Endothelial cell of umbilical vein (primary cell): ENCODE measurements around the gene BRINP2. TPM values are rescaled to one million over a fixed set of nuclear protein-coding genes. Genes with fewer than 3 reads are reported as not detected.

Source experiments
- BruUV-seq: library from RNA; stranded (reverse); fragments of 400-500 nt; replicated peaks from 2 replicates; lab custom pipeline; 2021; lab: Mats Ljungman, UMichigan
- CTCF ChIA-PET: fragments of 300-600, 350-600 bp; sonication (Branson Sonifier 250); formaldehyde crosslinking; loops from one replicate; lab custom pipeline; 2021; ENCODE audit warnings: antibody characterized with exemption, inconsistent platforms; lab: Charles Lee
- POLR2A ChIA-PET: fragments of 300-600, 350-600 bp; sonication (Branson Sonifier 250); formaldehyde crosslinking; loops from one replicate; lab custom pipeline; 2021; ENCODE audit warnings: antibody characterized with exemption, inconsistent platforms; lab: Charles Lee
- DNase-seq: peaks from one replicate; pipeline ENCODE4 v3.0.0-alpha.2; 2011; ENCODE audit warnings: low read depth, low spot score
- FAIRE-seq: peaks from 2 replicates; lab custom pipeline; 2011; peaks lifted over from hg19 to GRCh38; lab: Jason Lieb, UNC
- H2AFZ ChIP-seq: 2 replicates; pipeline ENCODE4 v1.6.0; 2012; ENCODE audit warnings: low read depth, low read length, control low read depth, inconsistent platforms
- H3K27ac ChIP-seq: 2 replicates; pipeline ENCODE4 v1.5.1; 2011; ENCODE audit warnings: low read depth, mild to moderate bottlenecking, control low read depth, low read length, moderate library complexity; ENCODE audit not compliant: insufficient read depth
- H3K27me3 ChIP-seq, 2 experiments: 2 replicates each; pipeline versions ENCODE4 v1.6.0 to v1.6.1; 2011; ENCODE audit warnings: low read length in 2 of 2, mixed read lengths in 1 of 2; ENCODE audit not compliant: control insufficient read depth in 2 of 2, insufficient read depth in 2 of 2
- H3K36me3 ChIP-seq, 2 experiments: 2 replicates in 1 of 2; 3 replicates in 1 of 2; pipeline ENCODE4 v1.5.1; 2011; ENCODE audit warnings: low read length in 2 of 2, mild to moderate bottlenecking in 1 of 2, moderate library complexity in 1 of 2; ENCODE audit not compliant: control insufficient read depth in 2 of 2, insufficient read depth in 2 of 2; ENCODE audit errors: extremely low read depth in 1 of 2
- H3K4me1 ChIP-seq: 3 replicates; pipeline ENCODE4 v1.5.1; 2011; ENCODE audit warnings: mild to moderate bottlenecking, low read length; ENCODE audit not compliant: control insufficient read depth, insufficient read depth; ENCODE audit errors: extremely low read depth
- H3K4me2 ChIP-seq: 2 replicates; pipeline ENCODE4 v1.6.1; 2011; ENCODE audit warnings: low read length, control low read depth, mixed read lengths; ENCODE audit not compliant: insufficient read depth
- H3K4me3 ChIP-seq, 3 experiments: fragments of 200-600 bp in 1 of 3; sonication (generic), shearing (Covaris generic) in 1 of 3; replicated peaks in 1 of 3; 2 replicates each; pipeline ENCODE4 v1.5.1; 2011 to 2016; ENCODE audit warnings: control low read depth in 3 of 3, low read length in 3 of 3, mild to moderate bottlenecking in 2 of 3, inconsistent platforms in 1 of 3, low read depth in 1 of 3, moderate library complexity in 1 of 3; ENCODE audit not compliant: insufficient read depth in 1 of 3
- H3K79me2 ChIP-seq: 2 replicates; pipeline ENCODE4 v1.6.0; 2012; ENCODE audit warnings: low read length, inconsistent platforms; ENCODE audit not compliant: control insufficient read depth, insufficient read depth
- H3K9ac ChIP-seq: replicated peaks from 2 replicates; pipeline ENCODE3; 2011; ENCODE audit warnings: low read length, control low read depth; ENCODE audit not compliant: insufficient read depth; ENCODE audit errors: extremely low read depth
- H3K9me1 ChIP-seq: replicated peaks from 3 replicates; pipeline ENCODE4 v1.6.0; 2011; ENCODE audit warnings: mild to moderate bottlenecking, low read length; ENCODE audit not compliant: control insufficient read depth, insufficient read depth; ENCODE audit errors: extremely low read depth
- H3K9me3 ChIP-seq: replicated peaks from 2 replicates; pipeline ENCODE4 v1.5.1; 2012; ENCODE audit warnings: low read length, inconsistent platforms; ENCODE audit not compliant: control insufficient read depth, insufficient read depth
- H4K20me1 ChIP-seq: replicated peaks from 2 replicates; pipeline ENCODE3; 2011; ENCODE audit warnings: mild to moderate bottlenecking, low read length; ENCODE audit not compliant: control insufficient read depth, insufficient read depth; ENCODE audit errors: extremely low read depth
- EZH2 ChIP-seq: IDR thresholded peaks from 2 replicates; pipeline ENCODE4 v1.6.1; 2012; ENCODE audit warnings: borderline replicate concordance, low read depth, mild to moderate bottlenecking, moderate library complexity, low read length, inconsistent platforms; ENCODE audit not compliant: severe bottlenecking
- FOS ChIP-seq: IDR thresholded peaks from 2 replicates; pipeline ENCODE4 v1.6.1; 2011; ENCODE audit warnings: mild to moderate bottlenecking, low read length, moderate library complexity, borderline replicate concordance; ENCODE audit not compliant: insufficient read depth
- GATA2 ChIP-seq: IDR thresholded peaks from 2 replicates; pipeline ENCODE4 v1.7.0; 2011; ENCODE audit warnings: low read depth, mild to moderate bottlenecking, moderate library complexity, mixed read lengths, low read length; ENCODE audit not compliant: insufficient read length, insufficient read depth
- JUN ChIP-seq: IDR thresholded peaks from 2 replicates; pipeline ENCODE4 v1.6.1; 2011; ENCODE audit warnings: borderline replicate concordance, low read depth; ENCODE audit not compliant: insufficient read length, insufficient read depth
- MYC ChIP-seq: IDR thresholded peaks from one replicate; pipeline ENCODE4 v1.6.1; 2011; ENCODE audit warnings: mild to moderate bottlenecking, low read depth, low read length
- POLR2A ChIP-seq: IDR thresholded peaks from 2 replicates; pipeline ENCODE4 v1.6.1; 2012; ENCODE audit warnings: low read depth, mild to moderate bottlenecking, control low read depth, low read length
- POLR2AphosphoS5 ChIP-seq: IDR thresholded peaks from 2 replicates; pipeline ENCODE4 v1.6.1; 2012; ENCODE audit warnings: low read depth, mild to moderate bottlenecking, control low read depth, low read length, moderate library complexity; ENCODE audit not compliant: insufficient read depth
- dilution Hi-C: fragments of 300-500 bp; cut with MboI; formaldehyde crosslinking; loops from one replicate; pipeline ENCODE4 v1.15.0; 2019; ENCODE audit warnings: low sequenced_read_pairs; ENCODE audit not compliant: extremely low pct_ligation_motif_present
- intact Hi-C: fragments of 100-400 bp; cut with micrococcal nuclease; formaldehyde crosslinking; loops from one replicate; pipeline ENCODE4 v1.10.0; 2022
- polyA plus RNA-seq, 4 experiments: library from polyadenylated mRNA; depleted of rRNA in 3 of 4; stranded (reverse) in 3 of 4; unstranded in 1 of 4; fragments of >200 nt; gene quantifications; 2 replicates each; pipeline versions ENCODE4 v1.2.1 to v1.2.3, GENCODE V29; 2011 to 2012; ENCODE audit warnings: missing spikeins in 1 of 4
- total RNA-seq: library from RNA; stranded (reverse); gene quantifications from 2 replicates; pipeline ENCODE4 v1.2.3, GENCODE V29; 2021
- TF ChIP-seq, protein P1 (sequence below), 2 donors: IDR thresholded peaks; 1 replicate in 1 of 2; 2 replicates in 1 of 2; pipeline ENCODE4 v1.5.1; 2011; ENCODE audit warnings: low read length in 2 of 2, mild to moderate bottlenecking in 2 of 2, moderate library complexity in 2 of 2, control low read depth in 1 of 2, inconsistent platforms in 1 of 2, low read depth in 1 of 2; ENCODE audit not compliant: insufficient read depth in 1 of 2; ENCODE audit errors: extremely low read depth in 1 of 2
- TF ChIP-seq, protein P2 (sequence below): IDR thresholded peaks from 2 replicates; pipeline ENCODE4 v1.6.1; 2011; ENCODE audit not compliant: insufficient read depth, insufficient read length

The BRINP2 gene
- total and polyA plus RNA-seq, 2 donors (not counting 3 experiments of a cell fraction or from before 2014, with no cell fraction given) = not detected

DNA sequence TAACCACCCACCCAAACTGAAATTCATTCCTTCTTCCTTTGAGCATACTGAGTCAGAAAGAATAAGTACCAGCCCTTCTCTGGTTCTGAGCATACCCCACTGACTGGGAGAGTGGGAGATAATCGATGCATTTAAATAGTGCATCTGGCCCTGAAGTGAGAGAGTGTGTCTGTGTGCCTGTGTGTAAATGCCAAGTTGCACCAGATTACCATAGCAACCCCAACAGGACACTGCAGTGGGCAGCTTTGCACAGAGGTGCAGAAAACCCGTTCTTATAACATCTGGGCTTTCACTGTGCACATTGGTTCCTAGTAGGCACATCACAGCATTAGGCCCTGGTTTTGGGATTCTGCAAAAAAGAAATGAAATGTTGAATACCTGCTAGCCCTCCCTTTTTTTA, 8.5 kb upstream of the BRINP2 start:
- intact Hi-C loops (no loop called here), dilution Hi-C loops (no loop called here)
- Histone ChIP-seq H3K4me2 (no peak overlapping the region), H3K27me3 (peaks cover 4 to 21% of the 10 kb centered on the region in 2 experiments), H3K4me1 (no peaks in the 10 kb centered on the region), H4K20me1 (no peaks in the 10 kb centered on the region), H3K9me1 (no peaks in the 10 kb centered on the region), H3K9ac (no peak overlapping the region), H3K27ac (no peak overlapping the region), H3K79me2 (no peaks in the 10 kb centered on the region), H3K4me3 (no peak overlapping the region), H3K36me3 (no peaks in the 10 kb centered on the region), H3K9me3 (no peaks in the 10 kb centered on the region), H2AFZ (no peak overlapping the region)
- ChIA-PET POLR2A (no interaction called here), CTCF (no interaction called here)
- TF ChIP-seq POLR2AphosphoS5 (no peak), JUN (no peak), GATA2 (no peak), MYC (no peak), EZH2 (no peak), POLR2A (no peak), FOS (no peak)
- TF ChIP-seq, protein P1, sequence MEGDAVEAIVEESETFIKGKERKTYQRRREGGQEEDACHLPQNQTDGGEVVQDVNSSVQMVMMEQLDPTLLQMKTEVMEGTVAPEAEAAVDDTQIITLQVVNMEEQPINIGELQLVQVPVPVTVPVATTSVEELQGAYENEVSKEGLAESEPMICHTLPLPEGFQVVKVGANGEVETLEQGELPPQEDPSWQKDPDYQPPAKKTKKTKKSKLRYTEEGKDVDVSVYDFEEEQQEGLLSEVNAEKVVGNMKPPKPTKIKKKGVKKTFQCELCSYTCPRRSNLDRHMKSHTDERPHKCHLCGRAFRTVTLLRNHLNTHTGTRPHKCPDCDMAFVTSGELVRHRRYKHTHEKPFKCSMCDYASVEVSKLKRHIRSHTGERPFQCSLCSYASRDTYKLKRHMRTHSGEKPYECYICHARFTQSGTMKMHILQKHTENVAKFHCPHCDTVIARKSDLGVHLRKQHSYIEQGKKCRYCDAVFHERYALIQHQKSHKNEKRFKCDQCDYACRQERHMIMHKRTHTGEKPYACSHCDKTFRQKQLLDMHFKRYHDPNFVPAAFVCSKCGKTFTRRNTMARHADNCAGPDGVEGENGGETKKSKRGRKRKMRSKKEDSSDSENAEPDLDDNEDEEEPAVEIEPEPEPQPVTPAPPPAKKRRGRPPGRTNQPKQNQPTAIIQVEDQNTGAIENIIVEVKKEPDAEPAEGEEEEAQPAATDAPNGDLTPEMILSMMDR (IDR thresholded peaks at IDR 0.05; ENCODE audit: extremely low read depth in 1 of 2, insufficient read depth in 1 of 2, low read depth in 1 of 2, low read length in 2 of 2) = no peak
- TF ChIP-seq, protein P2, sequence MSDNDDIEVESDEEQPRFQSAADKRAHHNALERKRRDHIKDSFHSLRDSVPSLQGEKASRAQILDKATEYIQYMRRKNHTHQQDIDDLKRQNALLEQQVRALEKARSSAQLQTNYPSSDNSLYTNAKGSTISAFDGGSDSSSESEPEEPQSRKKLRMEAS = no peak
- FAIRE-seq = no peak
- no TSS peak for BruUV-seq
- no peak for DNase-seq
